Measurements from ENCODE around the gene BPIFB2.

Gene BPIFB2

GRCh38 chr20:32986331-32986966, 21.1 kb upstream of the BPIFB2 start:
- DNase-seq (ENCODE audit: low read depth), result no peak

- no peak for DNase-seq (ENCODE audit: low read depth)
Measured at GRCh38 chr20:32987044-32987825, 20.3 kb upstream of the BPIFB2 start.

GRCh38 chr20:32988008-32988407, 19.5 kb upstream of the BPIFB2 start:
- DNase-seq (ENCODE audit: low read depth), result no peak

GRCh38 chr20:32989507-32990283, 17.8 kb upstream of the BPIFB2 start:
- no peak for DNase-seq (ENCODE audit: low read depth)

GRCh38 chr20:32990426-32990825, 17.1 kb upstream of the BPIFB2 start:
- no peak for DNase-seq (ENCODE audit: low read depth)

GRCh38 chr20:32991383-32991782, 16.1 kb upstream of the BPIFB2 start:
- DNase-seq (ENCODE audit: low read depth), result no peak

GRCh38 chr20:32991792-32992641, 15.5 kb upstream of the BPIFB2 start:
- DNase-seq (ENCODE audit: low read depth), result no peak

- DNase-seq (ENCODE audit: low read depth), result no peak
Measured at GRCh38 chr20:32993496-32994050, 13.9 kb upstream of the BPIFB2 start.

- no peak for DNase-seq (ENCODE audit: low read depth)
Measured at GRCh38 chr20:32995802-32996201, 11.7 kb upstream of the BPIFB2 start.

- no peak for DNase-seq (ENCODE audit: low read depth)
Measured at GRCh38 chr20:32997431-32997830, 10.1 kb upstream of the BPIFB2 start.

- no peak for DNase-seq (ENCODE audit: low read depth)
Measured at GRCh38 chr20:32999603-33000250, 7.8 kb upstream of the BPIFB2 start.

GRCh38 chr20:33000802-33001466, 6.6 kb upstream of the BPIFB2 start:
- no peak for DNase-seq (ENCODE audit: low read depth)

GRCh38 chr20:33002087-33002808, 5.3 kb upstream of the BPIFB2 start:
- no peak for DNase-seq (ENCODE audit: low read depth)

GRCh38 chr20:33004141-33004751, 3.3 kb upstream of the BPIFB2 start, which contains the start of gene SUN5:
SUN5 (minus strand) TSS chr20:33004433; CDS start chr20:33004340, 93 bp downstream.
- DNase-seq (ENCODE audit: low read depth), result no peak

GRCh38 chr20:33005132-33005566, 2.4 kb upstream of the BPIFB2 start:
- DNase-seq (ENCODE audit: low read depth), result peak; percentile 19

GRCh38 chr20:33005908-33006775, 1.4 kb upstream of the BPIFB2 start:
- DNase-seq (ENCODE audit: low read depth), result no peak

- DNase-seq (ENCODE audit: low read depth), result no peak
Measured at GRCh38 chr20:33006776-33007375, 628 bp upstream of the BPIFB2 start.

Data from ELR (cell line).